HG03457 (cell line): Measurements from ENCODE around the gene LHX3.

ENCODE experiments used
- ATAC-seq: cut with Tn5 transposase; IDR thresholded peaks from one replicate; pipeline ENCODE4 v1.9.1; 2021; ENCODE audit warnings: moderate number of reproducible peaks; ENCODE audit not compliant: unreplicated experiment

The LHX3 gene

DNA sequence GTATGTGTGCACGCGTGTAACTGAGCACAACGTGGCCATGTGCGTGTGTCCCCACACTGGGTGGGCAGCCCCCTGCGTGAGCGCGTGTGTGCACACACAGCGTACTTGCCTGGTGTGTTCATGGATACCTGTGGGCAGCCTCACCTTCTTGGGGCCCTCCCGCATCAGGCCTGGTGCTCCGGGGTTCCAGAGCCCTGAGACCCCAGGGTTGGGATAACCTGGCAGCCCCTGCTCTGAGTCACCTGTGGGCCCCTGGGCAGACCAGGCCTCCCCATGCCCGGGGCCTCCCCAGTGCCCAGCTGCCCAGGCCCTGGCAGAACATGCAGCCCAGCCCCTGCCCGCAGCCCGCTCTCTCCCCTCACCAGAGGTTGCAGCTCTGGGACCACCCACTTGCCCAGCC is 25.2 kb downstream of the LHX3 start:
- no peak for ATAC-seq

GRCh38 chr9:136179101-136179616 is 25.8 kb downstream of the LHX3 start:
- ATAC-seq, result no peak

- ATAC-seq, result no peak
These were observed 26.2 kb downstream of the LHX3 start for GRCh38 chr9:136178773-136179075.

DNA sequence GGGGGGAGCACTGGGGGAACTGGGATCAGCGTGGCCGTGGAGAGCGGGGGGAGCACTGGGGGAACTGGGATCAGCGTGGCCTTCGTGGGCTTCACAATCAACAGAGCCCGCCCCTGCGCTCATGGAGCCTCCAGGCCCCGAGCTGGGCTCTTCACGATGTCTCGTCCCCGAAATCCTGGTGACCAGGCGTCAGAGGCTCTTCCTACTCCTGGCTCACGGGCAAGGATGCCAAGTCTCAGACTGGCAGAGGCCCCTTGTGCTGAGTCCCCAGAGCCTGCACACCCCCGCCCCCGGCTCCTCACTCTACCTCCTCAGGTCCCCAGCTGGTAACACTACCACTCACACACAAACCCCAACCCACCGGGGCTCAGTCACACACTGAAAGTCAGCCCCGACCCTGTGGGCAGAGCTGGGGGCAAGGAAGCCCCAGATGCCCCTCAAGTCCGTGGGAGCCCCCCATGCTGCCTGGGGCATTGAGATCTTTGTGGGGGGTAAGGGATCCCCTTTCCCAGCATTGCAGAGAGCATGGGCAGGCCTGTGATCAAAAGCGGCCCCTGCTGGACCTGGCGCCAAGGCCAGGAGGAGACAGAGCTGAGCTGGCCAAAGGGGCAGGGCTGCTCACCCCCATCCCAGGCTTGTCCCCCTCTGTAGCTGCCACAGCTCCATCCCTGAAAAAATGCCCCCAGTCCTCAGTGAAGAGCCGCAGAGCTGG is 26.7 kb downstream of the LHX3 start:
- no peak for ATAC-seq

- no peak for ATAC-seq
These were observed 27.7 kb downstream of the LHX3 start for GRCh38 chr9:136177224-136177623.

GRCh38 chr9:136175616-136176197 is 29.2 kb downstream of the LHX3 start:
- no peak for ATAC-seq

DNA sequence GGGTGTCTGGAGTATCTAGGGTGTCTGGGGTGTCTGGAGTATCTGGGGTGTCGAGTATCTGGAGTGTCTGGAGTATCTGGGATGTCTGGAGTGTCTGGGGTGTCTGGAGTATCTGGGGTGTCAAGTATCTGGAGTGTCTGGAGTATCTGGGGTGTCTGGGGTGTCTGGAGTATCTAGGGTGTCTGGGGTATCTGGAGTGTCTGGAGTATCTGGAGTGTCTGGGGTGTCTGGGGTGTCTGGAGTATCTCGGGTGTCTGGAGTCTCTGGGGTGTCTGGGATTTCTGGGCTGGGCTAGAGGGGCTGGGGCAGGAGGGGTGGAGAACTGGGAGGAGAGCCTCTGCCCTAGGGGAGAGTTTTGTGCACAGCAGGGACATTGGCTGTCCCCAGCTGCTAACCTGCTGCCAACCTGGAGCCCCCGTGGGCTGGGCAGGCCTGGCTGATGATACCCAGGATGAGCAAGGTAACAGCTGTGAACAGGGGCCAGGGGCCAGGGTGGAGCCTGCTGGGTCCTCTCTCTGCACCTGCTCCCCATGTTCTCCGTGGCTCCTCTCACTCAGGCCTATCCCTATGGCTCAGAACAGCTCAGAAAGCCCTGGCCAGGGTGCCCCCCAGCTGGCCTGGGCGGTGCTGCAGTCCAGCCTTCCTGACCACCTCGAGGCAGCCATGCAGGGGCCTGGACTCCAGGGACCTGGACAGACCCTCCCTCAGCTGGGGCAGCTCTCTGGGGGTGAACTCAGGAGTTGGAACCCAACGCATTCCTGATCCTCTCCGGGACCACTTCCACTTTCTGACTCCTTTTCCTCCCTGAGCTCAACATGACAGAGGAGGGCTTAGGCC is 29.9 kb downstream of the LHX3 start:
- no peak for ATAC-seq

DNA sequence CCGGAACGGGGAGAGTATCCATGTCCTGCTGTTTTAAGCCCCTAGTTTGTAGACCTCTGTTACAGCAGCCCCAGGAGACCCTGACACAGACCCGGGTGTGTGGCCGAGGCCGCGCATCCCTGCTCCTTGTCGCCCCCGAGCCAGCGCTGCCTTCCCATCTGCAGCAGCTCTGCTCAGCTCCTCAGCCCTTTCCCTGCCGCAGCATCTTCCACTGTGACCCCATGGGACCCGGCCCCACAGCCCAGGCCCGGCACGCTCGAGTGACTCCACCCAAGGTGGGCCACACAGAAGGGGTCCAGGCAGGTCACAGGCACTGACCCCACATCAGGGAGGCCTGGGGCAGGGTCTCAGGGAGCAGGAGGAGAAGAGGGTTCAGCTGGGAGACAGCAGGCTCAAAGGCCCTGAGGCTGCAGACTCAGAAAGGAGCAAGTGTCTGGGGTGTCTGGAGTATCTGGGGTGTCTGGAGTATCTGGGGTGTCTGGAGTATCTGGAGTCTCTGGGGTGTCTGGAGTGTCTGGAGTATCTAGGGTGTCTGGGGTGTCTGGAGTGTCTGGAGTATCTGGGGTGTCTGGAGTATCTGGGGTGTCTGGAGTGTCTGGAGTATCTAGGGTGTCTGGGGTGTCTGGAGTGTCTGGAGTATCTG is 31.2 kb downstream of the LHX3 start:
- no peak for ATAC-seq

DNA sequence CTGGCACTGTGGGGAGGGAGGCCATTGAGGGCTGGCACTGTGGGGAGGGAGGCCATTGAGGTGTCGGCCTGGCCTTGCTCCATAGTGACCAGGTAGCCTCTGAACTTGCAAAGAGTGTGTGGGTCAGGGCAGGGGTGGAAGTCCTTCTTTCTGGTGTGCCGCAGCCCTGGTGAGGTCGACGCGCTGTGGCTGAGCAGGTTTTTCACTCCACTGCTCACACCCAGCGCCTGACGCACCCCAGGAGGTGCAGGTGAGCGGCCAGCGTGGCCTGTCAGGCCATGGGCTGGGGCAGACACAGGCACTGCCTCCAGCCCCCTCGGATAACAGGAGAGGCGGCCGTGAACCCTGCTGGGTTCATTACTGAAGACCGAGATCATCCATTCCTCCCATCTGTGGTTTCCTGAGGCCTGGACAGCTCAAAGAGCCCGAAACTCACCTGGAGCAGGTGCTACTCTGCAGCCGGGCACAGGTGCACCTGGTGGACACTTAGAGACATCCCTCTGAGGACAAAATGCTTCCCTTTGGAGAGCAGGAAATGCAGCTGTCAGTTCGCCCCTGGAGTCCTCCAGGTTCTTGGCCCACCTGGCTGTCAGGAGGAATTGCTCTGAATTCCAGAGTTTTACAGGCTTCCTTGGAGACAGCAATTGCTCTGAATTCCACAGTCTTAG is 32.4 kb downstream of the LHX3 start:
- ATAC-seq, result no peak

GRCh38 chr9:136171801-136172411 is 33.0 kb downstream of the LHX3 start:
- ATAC-seq, result no peak

GRCh38 chr9:136171009-136171800 is 33.7 kb downstream of the LHX3 start:
- no peak for ATAC-seq

DNA sequence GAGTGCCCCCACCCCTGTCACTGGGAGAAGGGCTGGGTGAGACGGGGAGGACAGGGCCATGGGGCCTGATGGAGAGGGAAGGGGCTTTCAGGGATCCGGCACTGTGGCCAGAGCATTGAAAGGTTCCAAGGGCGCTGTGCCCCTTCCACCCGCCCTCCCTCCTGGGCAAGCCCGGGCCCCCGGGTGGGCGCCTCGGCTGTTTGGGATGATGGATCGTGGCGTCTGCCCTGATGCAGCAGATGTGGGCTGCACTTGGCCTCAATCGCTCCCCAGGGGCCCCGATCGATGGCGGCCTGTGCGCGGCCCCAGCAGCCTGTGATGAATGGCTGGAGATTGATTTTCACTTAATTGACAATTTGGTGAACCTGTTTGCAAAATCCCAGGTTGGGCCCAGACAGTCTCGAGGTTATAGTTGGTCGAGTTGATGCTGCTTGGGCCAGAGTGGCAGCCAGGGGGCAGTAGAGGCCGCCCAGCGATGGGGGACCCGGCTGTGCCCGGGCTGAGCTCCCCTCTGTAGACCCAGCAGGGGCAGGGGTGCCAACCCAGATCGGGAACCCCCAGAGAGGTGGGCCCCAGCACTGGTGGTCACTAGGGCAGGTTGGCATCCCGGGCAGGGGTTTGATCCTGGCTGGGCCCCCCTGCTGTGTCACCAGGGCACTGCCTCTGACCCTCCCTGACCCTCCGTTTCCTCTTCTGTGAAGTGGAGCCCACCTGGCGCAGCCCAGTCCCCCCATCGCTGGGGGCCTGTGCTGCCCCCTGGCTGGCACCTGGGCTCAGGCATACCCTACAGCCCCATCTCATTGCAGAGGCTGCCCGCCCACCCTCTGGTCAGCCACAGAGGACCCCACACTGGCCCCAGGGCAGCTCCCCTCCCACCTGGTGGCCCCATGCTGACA is 34.7 kb downstream of the LHX3 start:
- ATAC-seq, result no peak

DNA sequence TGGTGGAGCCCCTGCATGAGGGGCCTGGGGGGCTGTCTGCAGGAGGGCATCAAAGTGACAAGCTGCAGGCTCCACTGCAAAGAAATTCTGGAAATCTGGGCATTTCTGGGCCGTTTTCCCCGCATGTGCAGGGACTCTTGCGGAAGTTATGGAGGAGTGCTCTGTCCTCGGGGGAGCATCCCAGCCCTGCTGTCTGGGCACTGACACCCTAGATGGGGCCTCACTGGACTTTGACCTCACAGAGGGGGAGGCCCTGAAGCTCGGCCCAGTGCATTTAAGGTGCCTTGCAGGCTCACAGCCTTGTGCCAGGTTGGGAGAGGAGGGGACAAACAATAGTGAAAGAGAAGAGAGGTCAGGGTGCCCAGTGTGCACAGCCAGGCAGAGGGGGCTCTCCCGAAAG is 35.4 kb downstream of the LHX3 start:
- no peak for ATAC-seq

DNA sequence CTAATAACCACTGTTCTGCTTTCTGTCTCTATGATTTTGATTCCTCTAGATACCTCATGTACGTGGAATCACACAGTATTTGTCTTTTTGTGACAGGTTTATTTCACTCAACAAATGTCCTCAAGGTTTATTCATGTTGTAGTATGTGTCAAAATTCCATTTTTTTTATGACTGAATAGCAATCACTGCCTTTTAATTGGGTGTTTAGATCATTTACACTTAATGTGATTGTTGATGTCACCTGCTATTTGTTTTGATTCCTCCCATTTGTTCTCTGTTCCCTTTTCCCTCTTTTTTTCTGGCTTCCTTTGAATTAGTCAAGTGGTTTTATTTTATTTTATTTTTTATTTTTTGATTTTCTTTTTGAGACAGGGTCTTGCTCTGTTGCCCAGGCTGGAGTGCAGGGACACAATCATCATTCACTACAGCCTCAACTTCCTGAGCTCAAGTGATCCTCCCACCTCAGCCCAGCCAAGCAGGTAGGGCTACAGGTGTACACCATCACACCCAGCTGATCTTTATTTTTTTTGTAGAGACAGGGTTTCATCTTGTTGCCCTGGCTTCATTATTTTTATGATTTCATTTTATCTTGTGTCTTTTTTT is 41.6 kb downstream of the LHX3 start:
- no peak for ATAC-seq

DNA sequence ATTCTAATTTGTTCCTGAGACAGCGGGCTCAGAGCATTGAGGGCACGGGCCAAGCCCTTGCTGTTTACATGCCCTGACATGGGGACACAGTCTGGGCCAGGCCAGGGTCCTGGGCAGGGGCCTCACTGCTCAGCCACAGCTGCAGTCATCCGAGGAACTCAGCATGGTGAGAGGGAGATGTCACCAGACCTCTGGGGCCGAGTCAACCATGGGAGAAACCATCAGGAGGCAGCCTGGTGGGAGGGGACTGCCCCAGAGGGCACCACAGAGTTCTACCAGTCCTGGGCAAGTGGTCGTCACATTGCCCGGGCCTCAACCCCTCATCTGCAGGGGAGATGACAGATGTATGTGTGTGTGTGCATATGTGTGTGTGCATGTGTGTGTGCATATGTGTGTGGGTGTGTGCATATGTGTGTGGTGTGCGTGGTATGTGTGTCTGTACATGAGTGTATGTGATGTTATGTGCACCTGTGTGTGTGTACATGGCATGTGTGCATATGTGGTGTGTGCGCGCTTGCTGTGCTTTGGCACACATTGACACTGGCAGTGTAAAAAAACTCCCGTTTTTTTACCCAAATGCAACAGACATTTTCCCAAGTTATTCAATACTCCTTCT is 43.8 kb downstream of the LHX3 start:
- ATAC-seq, result no peak

GRCh38 chr9:136160381-136160841 is 44.5 kb downstream of the LHX3 start:
- ATAC-seq, result no peak

DNA sequence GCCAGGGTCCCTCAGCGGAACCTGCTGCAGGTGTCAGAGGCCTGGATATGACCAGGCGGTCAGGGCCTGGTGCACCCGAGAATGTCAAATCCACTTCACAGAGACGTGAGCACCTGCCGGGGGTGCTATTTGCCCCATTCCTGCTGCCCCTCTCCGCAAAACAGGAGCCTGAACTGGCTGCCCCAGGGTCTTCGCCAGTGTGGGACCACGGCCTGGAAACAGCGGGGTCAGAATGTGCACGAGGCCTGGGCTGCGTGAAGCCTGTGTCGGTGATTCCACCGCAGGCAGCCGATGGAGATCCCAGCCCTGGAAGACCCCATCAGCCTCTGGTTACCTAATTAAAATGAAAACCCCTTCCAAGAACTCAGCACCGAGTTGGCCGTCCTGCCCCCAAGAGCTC is 45.1 kb downstream of the LHX3 start:
- no peak for ATAC-seq
